Amniotic stem cell (primary cell): ENCODE measurements around the gene RELN.

Experiments
- DNase-seq: peaks from one replicate; lab custom pipeline; 2025; lab: John Stamatoyannopoulos, UW

Gene RELN

GRCh38 chr7:103715376-103716120 lies 273.9 kb downstream of the RELN start:
- DNase-seq, result no peak

- DNase-seq, result no peak
Measured at GRCh38 chr7:103714376-103714927, 275.0 kb downstream of the RELN start.

- DNase-seq, result no peak
Measured at GRCh38 chr7:103712991-103713778, 276.3 kb downstream of the RELN start.

DNA sequence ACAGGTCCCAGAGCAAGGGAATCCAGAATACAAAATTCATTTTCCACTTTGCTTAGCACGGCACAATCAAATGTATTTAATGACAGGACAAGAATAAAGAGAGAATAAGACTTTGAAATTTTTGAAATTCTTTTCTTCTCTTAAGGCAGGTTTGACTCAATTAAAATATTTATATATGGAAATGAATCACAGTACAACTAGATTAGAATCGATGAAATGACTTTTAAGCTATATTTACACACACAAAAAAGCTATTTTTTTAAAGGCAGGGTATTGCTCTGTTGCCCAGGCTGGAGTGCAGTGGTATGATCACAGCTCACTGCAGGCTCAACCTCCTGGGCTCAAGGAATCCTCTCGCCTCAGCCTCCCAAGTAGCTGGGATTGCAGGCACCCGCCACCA lies 278.0 kb downstream of the RELN start:
- no peak for DNase-seq

- no peak for DNase-seq
Measured at GRCh38 chr7:103710247-103710646, 279.2 kb downstream of the RELN start.

GRCh38 chr7:103706805-103707204 lies 282.7 kb downstream of the RELN start:
- no peak for DNase-seq

DNA sequence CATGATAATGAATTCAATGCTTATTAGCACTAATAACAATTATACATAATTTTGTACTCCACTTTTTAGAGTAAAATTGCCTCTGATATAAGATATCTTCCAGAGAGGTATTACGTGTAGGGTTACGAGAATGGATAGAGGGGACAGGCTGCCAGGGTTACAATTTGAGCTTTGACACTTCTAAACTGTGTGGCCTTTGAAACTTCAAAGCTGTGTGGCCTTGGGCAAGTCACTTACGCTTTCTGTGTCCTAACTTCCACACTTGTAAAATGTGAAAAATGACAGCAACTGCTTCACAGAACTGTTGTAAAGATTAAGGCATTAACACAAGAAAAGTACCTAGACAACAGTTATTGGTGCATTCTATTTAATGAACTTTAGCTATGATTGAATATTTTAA lies 283.9 kb downstream of the RELN start:
- no peak for DNase-seq

- DNase-seq, result no peak
Measured at GRCh38 chr7:103704701-103705100, 284.8 kb downstream of the RELN start.

- no peak for DNase-seq
Measured at GRCh38 chr7:103702982-103703381, 286.5 kb downstream of the RELN start.

- DNase-seq, result no peak
Measured at GRCh38 chr7:103702454-103702853, 287.0 kb downstream of the RELN start.

DNA sequence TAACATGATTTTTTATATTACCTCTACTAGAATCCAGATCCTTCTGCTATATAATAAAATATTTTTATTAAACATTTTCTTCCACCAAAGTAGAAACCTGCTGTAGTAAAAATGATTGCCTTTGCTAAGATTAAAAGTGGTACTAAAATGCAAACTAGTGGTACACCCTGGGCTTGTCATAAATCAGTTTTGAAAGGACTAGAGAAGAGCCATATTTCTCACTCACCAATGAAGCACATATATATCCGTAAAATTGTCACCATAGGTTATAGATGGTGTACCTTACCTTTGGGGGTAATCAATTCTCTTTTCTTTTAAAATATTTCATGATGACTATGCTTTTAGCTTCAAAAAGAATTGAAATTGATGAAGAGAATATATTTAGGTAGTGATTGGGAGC lies 290.4 kb downstream of the RELN start:
- no peak for DNase-seq

DNA sequence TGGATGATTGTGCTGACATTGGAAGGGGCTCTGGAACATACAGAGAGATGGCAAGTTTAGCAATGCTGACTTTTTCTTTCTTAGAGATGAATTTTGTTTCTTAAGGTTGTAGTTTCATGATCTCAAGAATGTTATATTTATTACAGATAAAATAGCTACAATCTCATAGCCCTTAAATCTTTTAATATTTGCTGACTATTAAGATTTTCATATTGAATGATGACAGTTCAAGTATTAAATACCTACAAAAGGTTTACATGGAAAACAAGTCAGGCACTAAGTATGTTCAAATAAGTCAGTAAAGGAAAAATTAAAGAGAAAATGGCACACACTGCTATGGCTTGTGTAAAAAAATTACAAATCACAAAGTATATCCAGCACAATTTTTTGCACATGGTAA lies 291.4 kb downstream of the RELN start:
- no peak for DNase-seq

DNA sequence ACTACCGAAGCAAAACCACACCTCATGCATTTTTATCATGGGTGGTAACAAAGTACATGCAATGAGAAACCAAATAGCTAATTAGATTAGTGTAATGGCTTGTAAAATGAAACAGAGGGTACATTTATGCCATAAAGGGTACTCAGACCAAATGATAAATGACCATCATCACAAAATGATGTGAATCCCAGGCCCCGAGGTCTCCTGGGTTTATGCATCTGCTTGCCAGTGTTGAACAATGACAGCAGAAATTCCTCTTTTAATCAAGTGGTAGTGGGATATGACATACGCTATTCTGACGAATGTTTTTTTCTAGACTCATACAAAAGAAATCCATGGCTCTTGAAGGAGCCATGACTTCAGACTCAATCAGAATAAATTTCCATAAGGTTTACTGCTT lies 293.9 kb downstream of the RELN start:
- no peak for DNase-seq

DNA sequence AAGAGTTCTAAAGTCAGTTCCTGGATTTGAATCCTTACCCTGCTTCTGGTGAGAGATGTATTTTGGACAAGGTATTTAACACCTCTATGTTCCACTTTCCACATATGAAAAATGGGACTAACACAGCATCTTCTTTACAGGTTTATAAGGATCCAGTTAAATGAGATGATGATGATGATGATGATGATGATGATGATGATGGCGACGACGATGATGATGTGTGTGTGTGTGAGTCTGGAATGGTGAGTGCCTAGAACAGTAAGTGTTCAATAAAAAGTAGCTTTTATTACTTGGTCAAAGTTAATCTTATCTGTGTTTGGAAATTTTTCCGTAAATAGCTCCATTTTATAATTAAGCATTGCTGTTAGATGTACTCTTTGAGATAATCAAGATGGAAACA lies 295.2 kb downstream of the RELN start:
- no peak for DNase-seq

GRCh38 chr7:103691291-103691690 lies 298.2 kb downstream of the RELN start:
- DNase-seq, result no peak

- no peak for DNase-seq
Measured at GRCh38 chr7:103690242-103690974, 299.1 kb downstream of the RELN start.

- DNase-seq, result no peak
Measured at GRCh38 chr7:103689255-103689654, 300.2 kb downstream of the RELN start.

DNA sequence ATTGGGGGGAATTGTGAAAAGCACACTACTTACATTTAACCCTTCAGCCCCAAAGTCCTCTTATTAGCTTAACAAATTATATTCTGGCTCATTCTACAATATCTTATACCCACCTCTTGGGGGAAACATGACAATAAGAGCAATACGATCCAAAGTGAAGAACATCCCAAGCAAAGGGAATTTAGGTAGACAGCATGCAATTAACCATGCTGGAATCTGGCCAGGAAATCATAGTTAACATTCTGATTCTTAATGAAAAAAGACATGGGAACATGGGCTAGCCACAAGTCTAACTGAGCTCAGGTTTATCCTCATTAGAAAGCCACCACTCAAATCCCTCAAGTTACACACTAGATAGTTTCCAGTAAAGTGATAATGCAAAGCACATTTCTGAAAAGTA lies 301.5 kb downstream of the RELN start:
- DNase-seq, result no peak

DNA sequence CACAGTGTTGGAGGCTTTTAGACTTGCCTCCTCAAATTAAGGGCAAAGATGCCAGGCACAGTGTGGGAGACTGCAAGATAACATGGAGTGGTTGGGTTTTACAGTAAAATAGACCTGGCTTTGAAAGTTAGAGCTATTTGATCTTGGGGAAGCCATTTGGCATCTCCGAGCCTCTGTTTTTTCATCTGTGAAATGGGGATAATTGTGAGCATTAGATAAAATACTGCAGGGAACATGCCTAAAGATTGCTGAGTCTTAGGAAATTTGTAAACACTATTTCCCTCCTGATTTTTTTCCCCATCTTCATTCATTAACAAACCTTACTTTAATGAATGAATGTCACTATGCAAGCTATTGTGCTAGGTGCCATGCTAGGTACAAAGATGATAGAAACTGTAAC lies 302.2 kb downstream of the RELN start:
- no peak for DNase-seq

DNA sequence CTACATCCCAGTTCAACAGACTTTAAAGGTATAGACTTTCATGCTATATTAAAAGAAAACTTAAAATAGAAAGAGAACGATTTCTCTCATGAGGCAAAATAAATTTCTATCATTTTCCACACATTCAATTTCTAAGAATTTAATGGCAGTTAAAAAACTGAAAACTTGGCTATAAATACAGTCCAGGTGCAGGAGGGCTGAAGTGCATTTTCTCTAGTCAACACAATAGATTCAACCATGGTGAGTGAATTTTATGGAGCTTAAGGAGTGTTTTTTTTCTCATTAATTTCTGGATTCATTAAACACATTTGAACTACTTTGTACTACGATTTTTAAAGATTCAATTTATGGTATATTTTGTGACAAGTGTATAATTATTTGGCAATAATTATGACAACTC lies 302.7 kb downstream of the RELN start:
- no peak for DNase-seq

DNA sequence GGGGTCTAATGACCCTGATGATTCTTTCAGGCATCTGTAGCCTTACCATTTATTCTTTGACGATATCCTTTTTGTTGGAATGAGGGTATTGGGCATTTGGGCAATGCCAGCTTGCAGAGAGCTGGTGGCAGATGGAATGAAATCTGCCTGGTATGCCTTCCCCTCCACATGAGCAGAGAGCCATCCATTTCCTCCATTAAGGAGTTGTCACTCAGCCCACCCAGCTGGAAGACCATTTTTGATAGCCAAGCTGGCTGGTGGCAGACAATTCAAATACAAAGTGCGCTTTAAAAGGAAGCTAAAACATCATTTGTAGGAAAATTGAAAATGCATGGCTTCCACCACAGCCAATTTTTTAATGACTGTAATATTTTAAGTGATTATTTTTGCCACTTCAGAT lies 303.4 kb downstream of the RELN start:
- no peak for DNase-seq

DNA sequence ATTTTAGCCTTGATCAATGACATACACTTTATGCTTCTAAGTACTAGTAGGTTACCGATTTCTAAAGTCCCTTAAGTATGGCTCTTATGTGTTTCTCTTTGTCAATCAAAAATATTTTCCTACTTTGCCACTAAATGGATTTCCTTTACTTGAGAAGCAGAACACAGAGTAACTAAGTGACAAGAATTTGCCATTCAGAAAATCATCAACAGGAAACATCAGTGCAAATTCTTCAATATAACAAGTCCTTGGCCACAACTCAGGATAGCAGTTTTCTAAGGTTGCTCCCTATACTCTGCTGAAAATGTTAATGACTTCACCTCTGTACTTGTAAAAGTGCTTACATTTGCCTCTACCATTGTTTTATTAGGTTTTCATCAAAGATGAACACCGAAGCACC lies 303.8 kb downstream of the RELN start:
- DNase-seq, result no peak

DNA sequence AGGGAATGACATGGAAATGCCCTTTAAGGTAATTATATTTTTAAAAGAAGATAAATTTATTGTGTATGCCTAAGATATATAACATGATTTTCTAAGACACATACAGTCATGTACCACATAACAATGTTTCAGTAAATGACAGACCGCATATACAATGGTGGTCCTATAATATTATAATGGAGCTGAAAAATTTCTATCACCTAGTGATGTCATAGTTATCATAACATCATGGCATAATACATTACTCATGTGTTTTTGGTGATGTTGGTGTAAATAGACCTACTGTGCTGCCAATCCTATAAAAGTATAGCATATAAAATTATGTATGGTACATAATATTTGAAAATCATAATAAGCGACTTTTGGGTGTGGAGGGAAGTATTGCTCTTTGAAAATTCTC lies 306.1 kb downstream of the RELN start:
- DNase-seq, result no peak
